GM10266 (cell line): Measurements from ENCODE around the gene RAPGEF1.

Experiments used
- DNase-seq: peaks from one replicate; pipeline ENCODE4 v3.0.0; 2012; ENCODE audit errors: extremely low spot score
- TF ChIP-seq, protein P1 (sequence below): IDR thresholded peaks from 2 replicates; pipeline ENCODE4 v1.5.1; 2012; ENCODE audit warnings: mild to moderate bottlenecking, low read depth; ENCODE audit not compliant: control insufficient read depth, insufficient read depth; ENCODE audit errors: missing control alignments

The RAPGEF1 gene

DNA sequence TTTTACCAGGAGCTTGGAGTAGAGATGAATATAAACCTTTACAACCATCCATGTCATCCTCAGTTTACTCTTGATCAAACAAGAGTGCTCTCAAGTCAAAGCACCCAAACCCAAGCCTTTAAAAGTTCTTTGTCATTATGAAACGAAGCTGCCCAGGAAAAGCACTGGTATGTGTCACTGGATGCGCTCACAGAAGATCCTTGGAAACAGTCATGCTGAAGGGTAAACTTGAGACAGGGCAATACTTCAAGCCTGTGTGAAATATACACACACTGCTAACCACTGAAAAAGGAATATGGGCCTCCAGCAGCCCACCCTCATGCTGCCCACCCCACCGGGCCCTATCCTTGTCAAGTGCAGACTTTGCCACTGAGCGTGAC is 110.1 kb downstream of the RAPGEF1 start:
- DNase-seq: no peak
- TF ChIP-seq, protein P1, sequence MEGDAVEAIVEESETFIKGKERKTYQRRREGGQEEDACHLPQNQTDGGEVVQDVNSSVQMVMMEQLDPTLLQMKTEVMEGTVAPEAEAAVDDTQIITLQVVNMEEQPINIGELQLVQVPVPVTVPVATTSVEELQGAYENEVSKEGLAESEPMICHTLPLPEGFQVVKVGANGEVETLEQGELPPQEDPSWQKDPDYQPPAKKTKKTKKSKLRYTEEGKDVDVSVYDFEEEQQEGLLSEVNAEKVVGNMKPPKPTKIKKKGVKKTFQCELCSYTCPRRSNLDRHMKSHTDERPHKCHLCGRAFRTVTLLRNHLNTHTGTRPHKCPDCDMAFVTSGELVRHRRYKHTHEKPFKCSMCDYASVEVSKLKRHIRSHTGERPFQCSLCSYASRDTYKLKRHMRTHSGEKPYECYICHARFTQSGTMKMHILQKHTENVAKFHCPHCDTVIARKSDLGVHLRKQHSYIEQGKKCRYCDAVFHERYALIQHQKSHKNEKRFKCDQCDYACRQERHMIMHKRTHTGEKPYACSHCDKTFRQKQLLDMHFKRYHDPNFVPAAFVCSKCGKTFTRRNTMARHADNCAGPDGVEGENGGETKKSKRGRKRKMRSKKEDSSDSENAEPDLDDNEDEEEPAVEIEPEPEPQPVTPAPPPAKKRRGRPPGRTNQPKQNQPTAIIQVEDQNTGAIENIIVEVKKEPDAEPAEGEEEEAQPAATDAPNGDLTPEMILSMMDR: no peak

- TF ChIP-seq, protein P1: no peak
- no peak for DNase-seq
Observed at GRCh38 chr9:131629226-131629500, 110.7 kb downstream of the RAPGEF1 start.

DNA sequence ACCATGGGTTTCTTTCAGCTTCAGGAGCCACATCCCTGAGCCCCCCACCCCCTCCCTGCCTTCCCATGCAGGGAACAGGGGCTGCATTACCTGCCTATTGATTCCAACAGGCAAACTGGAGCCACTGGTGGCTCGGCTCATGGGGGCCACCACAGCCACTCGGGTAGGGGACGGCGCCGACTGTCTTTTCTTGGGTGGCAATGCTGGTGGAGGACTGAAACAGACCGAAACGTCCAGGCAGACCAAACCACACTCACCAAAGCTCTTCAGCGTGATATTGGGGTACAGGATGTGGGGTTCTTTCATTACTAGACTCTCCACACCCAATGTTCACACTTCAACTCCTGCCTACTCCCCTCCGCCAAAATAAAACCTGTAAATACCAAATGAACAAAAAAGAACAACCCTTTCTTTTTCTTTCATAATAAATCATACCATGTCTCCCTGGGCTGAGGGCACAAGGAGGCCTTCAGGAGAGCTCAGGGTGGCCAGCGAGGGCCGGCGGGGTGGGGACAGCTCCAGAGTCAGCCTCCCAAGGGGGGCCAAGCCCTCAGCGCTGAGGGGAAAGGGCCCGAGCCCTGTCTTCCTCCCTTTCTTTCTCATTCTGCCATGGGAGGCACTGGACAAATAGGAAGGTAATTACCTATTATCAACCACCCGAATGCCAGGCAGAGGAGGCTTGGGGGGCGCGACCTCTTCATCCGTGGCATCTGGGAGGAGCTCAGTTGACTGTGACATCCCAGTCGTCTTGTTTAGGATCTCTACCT is 111.2 kb downstream of the RAPGEF1 start:
- DNase-seq: no peak
- TF ChIP-seq, protein P1: no peak

- TF ChIP-seq, protein P1: no peak
- peak; percentile 51 for DNase-seq
Observed at GRCh38 chr9:131627648-131628458, 112.0 kb downstream of the RAPGEF1 start.

GRCh38 chr9:131627326-131627647 is 112.6 kb downstream of the RAPGEF1 start:
- TF ChIP-seq, protein P1: no peak
- DNase-seq: no peak

GRCh38 chr9:131625790-131626670 is 113.8 kb downstream of the RAPGEF1 start:
- no peak for DNase-seq
- TF ChIP-seq, protein P1: no peak
